ENCODE data around the gene CFH. TPM values are rescaled to one million over a fixed set of nuclear protein-coding genes. Genes with fewer than 3 reads are reported as not detected.

CFH gene
- total RNA-seq, 1 experiment from 2014 or later = 0.57 TPM

GRCh38 chr1:196680107-196680506, 28.3 kb downstream of the CFH start:
- H3K9me3 ChIP-seq (ENCODE audit: control insufficient read depth in 1 of 2, insufficient read depth in 1 of 2, low read depth in 1 of 2, low read length in 2 of 2) = no peaks in the 10 kb centered on the region
- BruUV-seq (replicated peaks) = no TSS peak
- H3K36me3 ChIP-seq (ENCODE audit: control insufficient read depth in 1 of 2, insufficient read depth in 2 of 2, low read length in 2 of 2) = no peaks in the 10 kb centered on the region
- intact Hi-C loops (cut with micrococcal nuclease) = no loop called here
- CTCF ChIA-PET = no interaction called here
- no peak overlapping the region for H3K4me2 ChIP-seq (ENCODE audit: low read length)
- no peaks in the 10 kb centered on the region for H4K20me1 ChIP-seq (ENCODE audit: insufficient read depth)
- no peaks in the 10 kb centered on the region for H3K9me2 ChIP-seq (ENCODE audit: insufficient read depth)
- no peak overlapping the region for H3K9ac ChIP-seq (ENCODE audit: low read length)
- no peaks in the 10 kb centered on the region; a peak in 1 of 4 replicates for H3K4me1 ChIP-seq (ENCODE audit: control insufficient read depth in 1 of 2, insufficient read depth in 2 of 2, low read length in 2 of 2)
- RAD21 ChIA-PET (ENCODE audit: low non-redundant PET in 1 of 2, low total read pairs in 2 of 2, uncharacterized antibody in 2 of 2, unreplicated experiment in 2 of 2) = no interaction called here
- H3K79me2 ChIP-seq (ENCODE audit: insufficient read depth, low read length) = no peaks in the 10 kb centered on the region
- no peak overlapping the region for H3K4me3 ChIP-seq (replicated peaks in 1 of 2; ENCODE audit: low read depth in 1 of 2, low read length in 2 of 2)
- H3K27me3 ChIP-seq (ENCODE audit: insufficient read depth, low read length) = no peaks in the 10 kb centered on the region
- TF ChIP-seq FOSL1 (IDR thresholded peaks at IDR 0.05; ENCODE audit: low read depth) (0 out of 2 replicates have a peak, but pooled peaks have one; percentile 8), REST (IDR thresholded peaks at IDR 0.05; ENCODE audit: low read depth) (no peak)
- POLR2A ChIA-PET = no interaction called here
- ATAC-seq (no peak), DNase-seq (ENCODE audit: low read depth, low spot score) (no peak)
- H2AFZ ChIP-seq (ENCODE audit: low read depth, low read length, poor library complexity, severe bottlenecking) = peak overlapping the region; percentile 19
- no peak overlapping the region for H3K27ac ChIP-seq (ENCODE audit: low read depth, low read length)

GRCh38 chr1:196684476-196684875, 32.6 kb downstream of the CFH start:
- CTCF ChIA-PET = no interaction called here
- no peaks in the 10 kb centered on the region for H3K36me3 ChIP-seq (ENCODE audit: control insufficient read depth in 1 of 2, insufficient read depth in 2 of 2, low read length in 2 of 2)
- H3K4me3 ChIP-seq (replicated peaks in 1 of 2; ENCODE audit: low read depth in 1 of 2, low read length in 2 of 2) = no peak overlapping the region
- TF ChIP-seq SIN3A (IDR thresholded peaks at IDR 0.05; ENCODE audit: low read depth) = no peak
- no peak for TF ChIP-seq CTCF (IDR thresholded peaks at IDR 0.05 in 2 of 3, conservative IDR thresholded peaks at IDR 0.05 in 1 of 3; ENCODE audit: borderline replicate concordance in 1 of 3, insufficient read depth in 1 of 3, low read depth in 2 of 3, low read length in 2 of 3)
- no peak for TF ChIP-seq EZH2 (IDR thresholded peaks at IDR 0.05)
- no peak for TF ChIP-seq POLR2AphosphoS5 (IDR thresholded peaks at IDR 0.05; ENCODE audit: low read depth, low read length)
- TF ChIP-seq POLR2A (IDR thresholded peaks at IDR 0.05; ENCODE audit: borderline replicate concordance, extremely low read depth, insufficient read depth, insufficient read length) = no peak
- TF ChIP-seq SP1 (IDR thresholded peaks at IDR 0.05; ENCODE audit: low read depth) = no peak
- TF ChIP-seq CEBPB (IDR thresholded peaks at IDR 0.05; ENCODE audit: low read depth) = no peak
- no peak for TF ChIP-seq ATF3 (IDR thresholded peaks at IDR 0.05)
- no peak for TF ChIP-seq JUND (IDR thresholded peaks at IDR 0.05)
- TF ChIP-seq ZNF274 (IDR thresholded peaks at IDR 0.05; ENCODE audit: low read depth, low read length) = no peak
- RAD21 ChIA-PET (ENCODE audit: low non-redundant PET in 1 of 2, low total read pairs in 2 of 2, uncharacterized antibody in 2 of 2, unreplicated experiment in 2 of 2) = no interaction called here
- ATAC-seq (no peak), DNase-seq (ENCODE audit: low read depth, low spot score) (no peak)
- intact Hi-C loops (cut with micrococcal nuclease) = no loop called here
- no peaks in the 10 kb centered on the region; a peak in 1 of 4 replicates for H3K4me1 ChIP-seq (ENCODE audit: control insufficient read depth in 1 of 2, insufficient read depth in 2 of 2, low read length in 2 of 2)
- H3K4me2 ChIP-seq (ENCODE audit: low read length) = no peak overlapping the region
- no peaks in the 10 kb centered on the region for H4K20me1 ChIP-seq (ENCODE audit: insufficient read depth)
- H3K79me2 ChIP-seq (ENCODE audit: insufficient read depth, low read length) = no peaks in the 10 kb centered on the region
- H3K9me3 ChIP-seq (ENCODE audit: control insufficient read depth in 1 of 2, insufficient read depth in 1 of 2, low read depth in 1 of 2, low read length in 2 of 2) = no peaks in the 10 kb centered on the region
- no peak overlapping the region for H2AFZ ChIP-seq (ENCODE audit: low read depth, low read length, poor library complexity, severe bottlenecking)
- H3K27ac ChIP-seq (ENCODE audit: low read depth, low read length) = no peak overlapping the region
- POLR2A ChIA-PET = no interaction called here
- no peaks in the 10 kb centered on the region for H3K27me3 ChIP-seq (ENCODE audit: insufficient read depth, low read length)
- no peaks in the 10 kb centered on the region for H3K9me2 ChIP-seq (ENCODE audit: insufficient read depth)
- BruUV-seq (replicated peaks) = no TSS peak
- no peak overlapping the region for H3K9ac ChIP-seq (ENCODE audit: low read length)
